ENCODE measurements around the gene PCID2.
A peak's percentile ranks its signal among the peaks of the same experiment; 100 is the strongest.

PCID2 gene

DNA sequence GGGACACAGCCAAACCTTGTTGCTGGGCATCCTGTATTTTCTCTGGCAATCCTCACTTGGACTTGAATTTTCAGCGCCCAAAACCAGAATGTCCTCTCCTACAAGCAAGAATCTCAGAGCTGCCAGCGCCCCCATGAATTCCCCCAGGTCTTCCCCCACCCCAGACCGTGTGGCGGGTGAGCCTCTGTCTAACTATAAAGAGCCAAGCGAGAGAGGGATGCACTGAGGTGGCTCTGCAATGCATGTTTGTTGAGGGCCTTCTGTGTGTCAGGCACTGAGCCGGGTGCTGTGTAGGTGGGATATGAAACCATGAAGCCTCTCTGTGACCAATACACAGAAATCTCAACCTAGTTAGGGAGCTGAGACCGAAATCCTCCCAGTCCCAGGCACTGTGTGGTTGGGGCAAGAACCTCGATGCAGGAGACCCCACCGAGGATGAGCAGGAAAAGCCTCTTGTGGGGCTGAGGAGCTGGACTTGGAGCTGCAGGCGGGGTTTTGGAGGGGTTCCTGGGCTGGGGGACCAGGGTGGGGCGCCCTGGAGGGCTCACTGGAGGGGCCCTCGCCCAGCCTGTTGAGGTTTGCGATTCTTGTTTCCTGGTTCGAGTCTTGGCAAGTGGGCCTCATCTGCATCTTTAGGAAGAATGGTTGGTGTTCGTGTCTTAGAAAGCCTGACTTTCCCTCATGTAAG is 62.4 kb downstream of the PCID2 start:
- TF ChIP-seq EZH2 (optimal IDR thresholded peaks at IDR 0.05; ENCODE audit: low read depth, low read length), result no peak
- Histone ChIP-seq H3K9me3 (replicated peaks; ENCODE audit: insufficient read depth, low read length) (no peaks in the 10 kb centered on the region), H3K4me1 (ENCODE audit: low read length) (0 out of 2 replicates have a peak, but pooled peaks cover 4% of the 10 kb centered on the region), H3K36me3 (replicated peaks; ENCODE audit: insufficient read depth, low read length) (no peaks in the 10 kb centered on the region), H3K9ac (ENCODE audit: low read length) (no peak overlapping the region), H3K27ac (ENCODE audit: low read length) (no peak overlapping the region), H3K4me2 (ENCODE audit: low read depth, low read length) (peak overlapping the region; percentile 61), H2AFZ (ENCODE audit: low read length) (peak overlapping the region; percentile 29), H3K27me3 (replicated peaks; ENCODE audit: insufficient read depth, low read length) (peaks cover 72% of the 10 kb centered on the region), H3K79me2 (ENCODE audit: low read length) (no peaks in the 10 kb centered on the region), H3K9me2 (replicated peaks; ENCODE audit: insufficient read depth, low read length) (no peaks in the 10 kb centered on the region), H3F3A (ENCODE audit: insufficient read depth, low read length) (no peaks in the 10 kb centered on the region), H3K4me3 (ENCODE audit: low read length) (no peak overlapping the region), H4K20me1 (ENCODE audit: insufficient read depth, low read length) (no peaks in the 10 kb centered on the region)
- DNase-seq, result no peak

DNA sequence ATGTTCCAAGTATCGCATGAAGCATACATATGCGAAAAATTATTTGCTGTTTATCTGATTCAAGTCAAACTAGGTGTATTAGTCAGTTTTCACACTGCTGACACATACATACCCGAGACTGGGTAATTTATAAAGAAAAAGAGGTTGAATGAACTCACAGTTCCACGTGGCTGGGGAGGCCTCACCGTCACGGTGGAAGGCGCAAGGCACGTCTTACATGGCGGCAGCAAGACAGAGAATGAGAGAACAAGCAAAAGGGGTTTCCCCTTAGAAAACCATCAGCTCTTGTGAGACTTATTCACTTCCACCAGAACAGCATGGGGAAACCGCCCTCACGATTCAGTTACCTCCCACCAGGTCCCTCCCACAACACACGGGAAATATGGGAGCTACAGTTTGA is 63.0 kb downstream of the PCID2 start:
- no peak for DNase-seq
- H2AFZ ChIP-seq (ENCODE audit: low read length), result no peak overlapping the region
- TF ChIP-seq EZH2phosphoT487 (IDR thresholded peaks at IDR 0.05; ENCODE audit: low read length) (no peak), EZH2 (optimal IDR thresholded peaks at IDR 0.05; ENCODE audit: low read depth, low read length) (no peak)
- TF ChIP-seq, protein P1, sequence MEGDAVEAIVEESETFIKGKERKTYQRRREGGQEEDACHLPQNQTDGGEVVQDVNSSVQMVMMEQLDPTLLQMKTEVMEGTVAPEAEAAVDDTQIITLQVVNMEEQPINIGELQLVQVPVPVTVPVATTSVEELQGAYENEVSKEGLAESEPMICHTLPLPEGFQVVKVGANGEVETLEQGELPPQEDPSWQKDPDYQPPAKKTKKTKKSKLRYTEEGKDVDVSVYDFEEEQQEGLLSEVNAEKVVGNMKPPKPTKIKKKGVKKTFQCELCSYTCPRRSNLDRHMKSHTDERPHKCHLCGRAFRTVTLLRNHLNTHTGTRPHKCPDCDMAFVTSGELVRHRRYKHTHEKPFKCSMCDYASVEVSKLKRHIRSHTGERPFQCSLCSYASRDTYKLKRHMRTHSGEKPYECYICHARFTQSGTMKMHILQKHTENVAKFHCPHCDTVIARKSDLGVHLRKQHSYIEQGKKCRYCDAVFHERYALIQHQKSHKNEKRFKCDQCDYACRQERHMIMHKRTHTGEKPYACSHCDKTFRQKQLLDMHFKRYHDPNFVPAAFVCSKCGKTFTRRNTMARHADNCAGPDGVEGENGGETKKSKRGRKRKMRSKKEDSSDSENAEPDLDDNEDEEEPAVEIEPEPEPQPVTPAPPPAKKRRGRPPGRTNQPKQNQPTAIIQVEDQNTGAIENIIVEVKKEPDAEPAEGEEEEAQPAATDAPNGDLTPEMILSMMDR (IDR thresholded peaks at IDR 0.05; ENCODE audit: low read length), result no peak
- 0 out of 2 replicates have a peak, but pooled peaks cover 4% of the 10 kb centered on the region for H3K4me1 ChIP-seq (ENCODE audit: low read length)
- no peaks in the 10 kb centered on the region for H3K36me3 ChIP-seq (replicated peaks; ENCODE audit: insufficient read depth, low read length)
- no peaks in the 10 kb centered on the region for H3K79me2 ChIP-seq (ENCODE audit: low read length)
- no peak overlapping the region for H3K9ac ChIP-seq (ENCODE audit: low read length)
- no peak overlapping the region for H3K27ac ChIP-seq (ENCODE audit: low read length)
- H3K4me2 ChIP-seq (ENCODE audit: low read depth, low read length), result no peak overlapping the region
- no peaks in the 10 kb centered on the region for H3K9me3 ChIP-seq (replicated peaks; ENCODE audit: insufficient read depth, low read length)
- peaks cover 72% of the 10 kb centered on the region for H3K27me3 ChIP-seq (replicated peaks; ENCODE audit: insufficient read depth, low read length)
- H3K4me3 ChIP-seq (ENCODE audit: low read length), result no peak overlapping the region
- no peaks in the 10 kb centered on the region for H4K20me1 ChIP-seq (ENCODE audit: insufficient read depth, low read length)
- H3K9me2 ChIP-seq (replicated peaks; ENCODE audit: insufficient read depth, low read length), result no peaks in the 10 kb centered on the region
- no peaks in the 10 kb centered on the region for H3F3A ChIP-seq (ENCODE audit: insufficient read depth, low read length)

DNA sequence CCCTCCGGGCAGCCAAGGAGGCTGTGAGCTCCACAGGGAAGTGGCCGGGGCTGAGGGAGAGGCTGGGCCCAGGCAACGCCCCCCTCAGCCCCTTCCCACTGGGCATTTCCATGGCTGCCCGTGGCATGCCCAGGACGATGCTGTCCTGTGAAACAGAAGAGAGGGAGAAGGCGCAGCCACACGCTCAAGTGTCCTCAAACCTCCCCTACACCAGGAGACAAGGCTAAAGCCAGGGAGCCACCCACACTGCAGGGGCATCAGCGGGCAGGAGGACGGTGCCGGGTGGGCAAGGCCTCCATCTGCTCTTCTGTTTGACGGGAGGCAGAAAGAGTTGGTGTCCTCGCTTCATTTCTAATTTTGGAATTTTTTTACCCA is 64.2 kb downstream of the PCID2 start:
- Histone ChIP-seq H3K9me2 (replicated peaks; ENCODE audit: insufficient read depth, low read length) (no peaks in the 10 kb centered on the region), H3K4me2 (ENCODE audit: low read depth, low read length) (no peak overlapping the region), H4K20me1 (ENCODE audit: insufficient read depth, low read length) (no peaks in the 10 kb centered on the region), H3K9me3 (replicated peaks; ENCODE audit: insufficient read depth, low read length) (no peaks in the 10 kb centered on the region), H3F3A (ENCODE audit: insufficient read depth, low read length) (no peaks in the 10 kb centered on the region), H3K27ac (ENCODE audit: low read length) (no peak overlapping the region), H3K27me3 (replicated peaks; ENCODE audit: insufficient read depth, low read length) (peaks cover 70% of the 10 kb centered on the region), H3K9ac (ENCODE audit: low read length) (no peak overlapping the region), H3K36me3 (replicated peaks; ENCODE audit: insufficient read depth, low read length) (no peaks in the 10 kb centered on the region), H3K4me3 (ENCODE audit: low read length) (no peak overlapping the region), H2AFZ (ENCODE audit: low read length) (no peak overlapping the region), H3K4me1 (ENCODE audit: low read length) (0 out of 2 replicates have a peak, but pooled peaks cover 4% of the 10 kb centered on the region), H3K79me2 (ENCODE audit: low read length) (no peaks in the 10 kb centered on the region)
- TF ChIP-seq, protein P1 (IDR thresholded peaks at IDR 0.05; ENCODE audit: low read length), result no peak
- no peak for DNase-seq

DNA sequence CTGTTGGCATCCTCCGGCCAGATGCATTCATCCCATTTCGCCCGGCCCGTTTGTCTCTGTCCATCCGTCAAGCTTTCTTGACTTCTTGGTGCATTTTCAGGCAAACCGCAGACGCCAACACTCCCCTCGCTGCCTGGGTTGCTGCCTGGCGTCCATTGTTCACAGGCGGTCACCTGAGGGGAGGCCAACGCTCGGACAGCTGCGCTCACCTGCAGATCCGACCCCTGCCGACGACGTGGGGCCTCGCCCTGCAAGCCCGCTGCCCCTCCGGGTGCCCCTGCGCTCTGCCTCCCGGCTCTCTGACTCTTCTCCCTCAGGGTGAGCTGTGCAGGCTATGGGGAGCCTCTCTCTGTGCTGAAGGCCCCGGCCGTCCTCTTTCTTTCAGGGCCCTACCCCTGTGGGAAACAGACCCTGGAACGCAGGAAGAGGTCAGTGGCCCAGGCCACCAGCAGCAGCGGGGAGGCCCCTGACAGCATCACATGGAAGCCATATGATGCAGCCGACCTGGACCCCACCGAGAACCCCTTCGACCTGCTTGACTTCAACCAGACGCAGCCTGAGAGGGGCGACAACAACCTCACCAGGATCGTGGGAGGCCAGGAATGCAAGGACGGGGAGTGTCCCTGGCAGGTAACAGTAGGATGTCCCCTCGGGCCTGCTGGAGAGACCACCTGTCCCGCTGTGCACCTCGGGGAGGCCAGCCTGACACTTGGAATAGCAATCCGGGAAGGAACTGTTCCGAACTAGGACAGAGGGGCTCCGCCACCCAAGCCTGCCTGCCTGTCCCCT is 64.8 kb downstream of the PCID2 start:
- no peak for TF ChIP-seq EZH2phosphoT487 (IDR thresholded peaks at IDR 0.05; ENCODE audit: low read length)
- TF ChIP-seq EZH2 (optimal IDR thresholded peaks at IDR 0.05; ENCODE audit: low read depth, low read length), result no peak
- Histone ChIP-seq H3K4me2 (ENCODE audit: low read depth, low read length) (no peak overlapping the region), H3K27ac (ENCODE audit: low read length) (no peak overlapping the region), H3K9me3 (replicated peaks; ENCODE audit: insufficient read depth, low read length) (no peaks in the 10 kb centered on the region), H3K27me3 (replicated peaks; ENCODE audit: insufficient read depth, low read length) (peaks cover 70% of the 10 kb centered on the region), H3K79me2 (ENCODE audit: low read length) (no peaks in the 10 kb centered on the region), H3F3A (ENCODE audit: insufficient read depth, low read length) (no peaks in the 10 kb centered on the region), H3K36me3 (replicated peaks; ENCODE audit: insufficient read depth, low read length) (no peaks in the 10 kb centered on the region), H3K9me2 (replicated peaks; ENCODE audit: insufficient read depth, low read length) (no peaks in the 10 kb centered on the region), H3K4me1 (ENCODE audit: low read length) (0 out of 2 replicates have a peak, but pooled peaks cover 4% of the 10 kb centered on the region), H3K4me3 (ENCODE audit: low read length) (no peak overlapping the region), H3K9ac (ENCODE audit: low read length) (no peak overlapping the region), H4K20me1 (ENCODE audit: insufficient read depth, low read length) (no peaks in the 10 kb centered on the region), H2AFZ (ENCODE audit: low read length) (no peak overlapping the region)
- DNase-seq, result no peak

All from MM.1S (cell line).